ENCODE results near the gene LZTFL1. TPM values are rescaled to one million over a fixed set of nuclear protein-coding genes. Genes with fewer than 3 reads are reported as not detected.

Gene LZTFL1
- total RNA-seq, 2 experiments from 2014 or later = 5.1 to 6.7 TPM

Other genes starting within 250 kb of the LZTFL1 start
- 10 to 100 TPM; 48.4 to 49.4 TPM for gene LIMD1, start 247.4 kb downstream of the LZTFL1 start, total RNA-seq
- gene SACM1L, start 152.7 kb downstream of the LZTFL1 start, total RNA-seq = 10 to 100 TPM; 89.8 to 96.4 TPM
- gene SLC6A20, start 45.6 kb downstream of the LZTFL1 start, total RNA-seq = not detected
- under 1 TPM in 1 of 2 experiments, not detected in 1; 0.08 TPM for gene CCR9, start 44.4 kb upstream of the LZTFL1 start, total RNA-seq
- 10 to 100 TPM; 26.5 to 27.6 TPM for gene CXCR6, start 101.3 kb upstream of the LZTFL1 start, total RNA-seq
- gene FYCO1, start 153.7 kb upstream of the LZTFL1 start, total RNA-seq = 10 to 100 TPM; 16.6 to 19.5 TPM
- gene XCR1, start 185.4 kb upstream of the LZTFL1 start, total RNA-seq = not detected